DMS53 treated with DMSO at 0.1 percent for 48 hours (cell line): ENCODE data around the gene PADI2.

Source experiments
- DNase-seq: peaks from one replicate; lab custom pipeline; 2025; ENCODE audit not compliant: unreplicated experiment; lab: John Stamatoyannopoulos, UW

PADI2 gene

DNA sequence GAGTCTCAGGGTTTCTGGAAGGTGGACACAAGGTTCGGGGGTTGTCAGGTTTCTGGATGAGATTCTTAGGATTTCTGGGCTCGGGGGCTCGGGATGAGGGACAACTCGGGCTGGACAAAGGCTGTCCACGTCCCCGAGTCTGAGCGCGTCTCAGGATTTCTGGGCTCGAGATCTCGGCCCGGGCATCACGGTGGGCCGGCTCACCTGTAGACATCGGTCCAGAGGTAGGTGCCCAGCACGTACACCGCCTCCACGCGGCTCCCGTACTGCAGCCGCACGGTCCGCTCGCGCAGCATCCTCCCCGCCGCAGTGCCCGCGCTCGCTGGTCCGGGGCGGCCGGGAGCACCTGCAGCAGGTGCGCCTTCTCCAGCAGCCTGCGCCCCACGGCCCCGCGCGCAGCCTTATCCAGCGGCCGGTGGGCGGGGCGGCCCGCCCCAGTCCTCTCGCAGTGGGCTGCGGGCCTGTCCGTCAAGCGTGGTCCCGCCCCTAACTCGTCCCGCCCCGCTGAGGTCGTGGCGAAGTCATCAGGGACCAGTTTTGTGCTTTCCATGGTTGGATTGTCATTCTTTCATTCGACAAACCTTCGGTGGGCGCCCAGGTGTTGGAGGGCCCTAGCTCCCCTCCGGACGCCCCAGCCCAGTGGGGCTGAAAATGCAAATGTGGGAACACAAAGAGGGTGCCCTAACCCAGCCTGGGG, at the start of gene PADI2:
Gene PADI2, minus strand, starts transcription at position 376 of the 697 bp plus-strand sequence. Its CDS starts 80 bp downstream, at position 296.
- DNase-seq = peak; percentile 66

DNA sequence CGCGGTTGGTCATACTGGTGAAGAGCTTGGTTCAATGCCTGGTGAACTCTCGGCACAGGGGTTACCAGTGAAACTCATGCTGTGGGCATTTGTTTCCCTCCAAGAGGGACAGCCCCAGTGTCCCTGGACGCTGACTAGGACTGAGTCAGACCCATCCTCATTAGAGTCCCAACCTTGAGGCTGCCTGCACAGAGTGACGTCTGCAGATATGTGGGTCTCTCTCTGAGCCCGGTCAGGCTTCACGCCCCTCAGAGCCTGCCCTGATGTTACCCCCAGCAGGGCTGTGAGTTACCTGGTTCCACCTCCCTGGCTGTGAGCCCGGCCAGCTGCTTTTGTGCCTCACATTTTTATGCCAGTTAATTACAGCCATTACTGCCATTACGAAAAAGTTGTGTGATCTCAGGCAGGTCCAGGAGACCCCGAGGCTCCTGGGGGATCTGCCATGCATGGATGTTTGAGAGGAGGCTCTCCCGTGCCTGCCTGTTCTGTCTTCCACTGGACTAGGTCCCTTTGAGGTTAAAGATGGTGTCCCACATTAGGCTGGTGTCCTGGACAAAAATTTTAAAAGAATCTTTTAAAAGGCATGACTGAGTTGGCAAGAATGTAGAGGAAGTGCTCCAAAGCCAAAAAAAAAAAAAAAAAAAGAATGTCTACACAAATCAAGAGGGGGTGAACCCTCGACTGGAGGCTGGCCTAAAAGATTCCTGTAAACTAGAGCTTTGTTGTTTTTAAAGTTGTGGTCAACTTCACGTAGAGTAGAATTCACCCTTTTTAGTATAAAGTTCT, 49.0 kb upstream of the PADI2 start:
- no peak for DNase-seq

DNA sequence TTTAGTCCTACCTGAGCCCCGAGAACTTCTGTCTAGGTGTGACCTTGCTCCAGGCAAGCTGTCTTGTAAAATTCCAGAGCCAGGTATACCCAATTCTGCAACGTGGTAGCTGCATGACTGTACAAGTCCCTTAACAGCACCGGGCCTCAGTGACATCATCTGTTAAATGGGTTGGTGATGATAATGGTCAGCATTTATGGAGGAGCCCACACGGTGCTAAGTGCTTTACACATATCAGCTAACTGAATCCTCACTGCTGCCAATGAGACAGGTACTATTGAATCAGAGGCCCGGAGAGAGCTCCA, 48.5 kb upstream of the PADI2 start:
- no peak for DNase-seq

DNA sequence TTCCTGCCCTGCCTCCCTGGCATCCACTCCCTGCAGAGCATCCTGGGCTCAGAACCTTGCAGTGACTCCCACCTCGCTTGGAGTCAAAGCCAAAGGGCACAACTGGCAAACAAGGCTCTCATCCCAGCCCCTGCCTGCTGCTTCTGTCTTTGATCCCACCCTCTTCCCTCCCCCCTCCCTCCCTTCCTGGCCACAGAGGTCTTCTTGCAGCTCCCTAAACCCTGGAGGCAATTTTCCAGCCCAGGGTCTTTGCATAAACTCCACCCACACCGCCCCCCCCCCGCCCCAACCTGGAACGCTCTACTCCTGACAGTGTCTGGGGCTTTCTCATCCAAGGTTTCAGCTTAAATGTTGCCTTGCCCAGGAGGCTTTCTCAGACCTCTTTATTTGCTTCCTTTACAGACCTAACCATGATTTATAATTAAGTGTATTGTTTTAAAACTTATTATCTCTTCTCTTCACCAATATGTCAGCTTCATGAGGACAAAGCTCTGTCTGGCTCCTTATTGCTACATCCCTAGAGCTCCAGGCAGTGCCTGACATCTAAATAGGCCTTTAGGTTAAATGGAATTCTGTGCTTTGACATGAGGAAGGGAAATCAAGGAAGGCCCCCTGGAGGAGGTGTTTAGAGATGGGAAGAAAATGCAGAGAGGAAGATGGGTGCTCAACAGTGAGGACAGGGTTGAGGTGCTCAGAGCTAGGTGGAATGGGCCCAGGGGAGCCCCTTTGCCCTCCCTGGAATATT, 48.0 kb upstream of the PADI2 start:
- DNase-seq = no peak

DNA sequence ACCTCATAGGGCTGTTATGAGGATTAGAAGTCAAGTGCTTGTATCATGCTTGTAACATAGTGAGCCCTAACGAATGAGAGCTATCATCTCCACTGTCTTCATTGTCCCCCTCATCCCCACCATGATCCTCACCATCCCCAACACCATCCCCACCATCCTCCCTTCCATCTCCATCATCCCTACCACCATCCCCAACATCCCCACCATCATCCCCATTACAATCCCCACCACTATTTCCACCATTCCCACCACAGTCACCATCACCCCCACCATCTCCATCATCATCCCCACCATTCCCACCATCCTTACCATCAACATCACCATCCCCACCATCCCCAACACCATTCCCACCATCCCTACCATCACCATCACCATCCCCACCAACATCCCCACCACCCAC, 46.6 kb upstream of the PADI2 start:
- DNase-seq = no peak

DNA sequence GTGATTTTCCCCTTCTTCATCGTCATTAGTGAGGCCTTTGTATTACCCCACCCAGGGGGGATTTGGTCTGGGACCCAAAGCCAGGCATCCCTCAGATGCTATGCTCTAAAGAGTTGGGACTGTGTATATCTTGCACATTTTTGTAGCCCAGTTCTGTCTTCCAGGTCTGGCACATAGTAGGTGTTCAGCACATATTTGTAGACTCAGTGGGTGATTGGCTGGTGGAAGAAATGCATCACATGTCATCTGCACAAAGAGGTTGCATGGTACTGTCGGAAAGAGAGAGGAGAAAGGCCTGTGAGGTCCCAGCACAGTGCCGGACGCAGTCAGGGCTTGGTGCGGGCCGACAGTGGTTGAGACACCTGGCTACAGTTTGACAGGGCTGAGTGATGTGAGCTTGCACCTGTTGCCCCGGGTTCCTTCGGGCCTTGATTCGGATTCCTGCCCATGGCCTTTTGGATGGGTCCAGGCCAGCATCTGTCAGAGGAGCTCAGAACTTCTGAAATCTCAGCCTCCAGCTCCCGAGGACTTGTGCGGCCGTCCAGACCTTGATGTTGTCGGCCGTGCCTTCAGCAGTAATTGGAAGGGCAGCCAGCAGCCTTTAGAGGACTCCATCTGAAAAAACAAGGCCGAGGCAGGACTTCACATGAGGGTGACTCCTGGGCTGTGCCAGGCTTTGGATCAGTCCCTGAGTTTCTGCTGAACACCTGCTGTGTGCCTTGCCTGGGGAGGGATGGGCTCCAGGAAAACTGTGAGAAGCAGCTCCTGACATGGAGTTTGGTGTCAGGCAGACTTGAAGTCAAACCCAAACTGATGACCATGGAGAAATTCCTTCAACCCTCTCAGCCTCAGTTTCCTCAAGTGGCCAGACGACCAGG, 44.8 kb upstream of the PADI2 start:
- DNase-seq = no peak

DNA sequence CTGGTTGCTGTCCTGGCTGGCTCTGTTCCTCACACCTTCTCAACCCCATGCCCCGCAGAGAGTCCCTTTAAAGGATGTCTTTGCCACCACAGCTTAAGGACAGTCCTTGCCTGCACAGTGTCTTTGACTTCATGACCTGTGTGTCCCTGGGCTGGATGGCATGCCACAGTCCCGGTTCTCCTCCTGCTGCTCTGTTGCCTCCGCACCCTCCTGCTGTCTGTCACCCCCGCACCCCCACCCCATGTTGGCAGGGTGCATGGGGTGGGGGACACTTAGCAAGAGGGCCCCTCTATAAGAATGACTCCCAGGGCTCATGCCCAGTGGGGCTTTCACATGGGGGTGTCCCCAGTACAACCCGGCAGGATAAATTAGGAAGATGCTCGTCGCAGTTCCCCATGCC, 44.1 kb upstream of the PADI2 start:
- no peak for DNase-seq

DNA sequence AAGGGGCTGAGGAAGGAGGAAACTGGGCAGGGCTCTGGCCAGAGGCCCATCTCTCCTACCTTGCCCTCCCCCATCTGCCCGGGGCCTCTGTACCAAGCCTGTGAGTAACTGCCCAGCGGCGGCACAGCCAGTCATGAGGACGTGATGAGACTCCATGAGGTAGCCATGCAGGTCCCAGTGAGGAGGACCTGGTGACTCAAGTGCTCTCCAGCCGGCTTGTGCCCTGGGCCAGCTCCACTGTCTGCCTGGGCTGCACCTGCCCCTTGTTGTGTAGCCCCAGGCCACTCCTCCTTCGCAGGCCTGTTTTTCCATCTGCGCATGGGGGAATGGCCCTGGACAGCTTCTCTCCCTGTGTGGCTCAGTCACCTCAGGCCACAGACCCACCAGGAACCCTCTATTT, 43.7 kb upstream of the PADI2 start:
- peak; percentile 34 for DNase-seq

DNA sequence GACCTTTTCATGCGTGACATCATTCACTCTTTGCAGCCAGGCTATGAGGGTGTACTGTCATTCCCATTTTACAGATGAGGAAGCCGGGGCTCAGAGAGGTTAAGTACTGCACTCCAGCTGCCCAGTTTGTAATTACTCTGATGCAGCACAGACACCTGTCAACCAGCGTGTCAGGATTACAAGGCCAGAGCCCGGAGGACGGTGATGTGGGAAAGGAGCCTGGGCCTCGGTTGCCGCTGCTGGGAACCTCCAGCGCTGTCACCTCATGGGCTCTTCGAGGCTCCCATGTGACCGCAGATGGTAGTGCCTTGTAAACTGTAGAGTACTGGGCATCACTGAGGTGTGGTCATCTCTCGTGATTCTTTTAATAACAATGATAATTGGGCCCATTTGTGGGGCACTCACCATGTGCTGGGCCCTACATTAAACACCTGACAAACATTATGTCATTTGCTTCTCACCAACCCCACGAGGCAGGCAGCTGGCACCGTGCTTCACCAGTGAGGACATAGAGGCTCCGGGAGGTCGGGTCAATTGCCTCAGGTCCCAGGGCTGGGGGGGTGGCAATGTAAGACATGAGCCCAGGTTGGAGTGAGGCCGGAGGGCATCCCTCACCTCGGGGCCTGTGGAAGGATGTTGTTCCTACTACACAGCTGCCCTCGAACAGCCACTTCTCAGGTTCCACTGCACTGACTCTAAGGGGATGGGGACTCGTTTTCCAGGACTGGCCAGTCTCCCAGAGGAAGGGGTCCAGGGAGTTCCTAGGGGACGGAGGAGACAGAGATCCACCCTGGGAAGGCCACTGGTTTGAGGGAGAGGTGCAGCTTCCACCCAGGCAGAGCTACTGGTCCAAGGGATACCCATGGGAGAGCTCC, 42.9 kb upstream of the PADI2 start:
- no peak for DNase-seq

DNA sequence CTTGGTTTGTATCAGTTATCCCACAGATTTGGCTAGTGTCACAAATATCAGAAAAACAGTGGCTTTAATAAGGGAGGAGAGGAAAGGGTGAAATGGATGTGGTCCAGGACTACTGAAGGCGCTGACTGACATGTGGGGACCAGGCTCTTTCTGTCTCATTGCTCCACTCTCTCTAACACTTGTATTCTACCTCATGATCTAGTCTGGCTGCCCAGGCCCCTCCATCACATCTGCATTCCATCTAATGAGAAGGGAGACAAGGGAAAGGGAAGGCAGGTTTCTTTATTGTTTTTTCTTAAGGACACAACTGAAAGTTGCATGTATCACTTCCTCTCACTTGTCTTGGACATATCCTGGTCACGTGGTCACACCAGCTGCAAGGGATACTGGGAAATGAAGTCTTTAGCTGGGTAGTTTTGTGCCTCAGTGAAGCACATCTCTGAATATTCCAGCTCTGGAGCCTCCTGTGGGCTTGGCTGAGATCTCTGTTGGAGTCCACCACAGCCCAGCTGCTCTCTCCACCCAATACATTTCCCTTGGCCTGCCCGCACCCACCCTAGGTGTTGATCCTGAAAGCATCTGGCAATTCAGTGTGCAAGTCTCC, 42.0 kb upstream of the PADI2 start:
- no peak for DNase-seq

DNA sequence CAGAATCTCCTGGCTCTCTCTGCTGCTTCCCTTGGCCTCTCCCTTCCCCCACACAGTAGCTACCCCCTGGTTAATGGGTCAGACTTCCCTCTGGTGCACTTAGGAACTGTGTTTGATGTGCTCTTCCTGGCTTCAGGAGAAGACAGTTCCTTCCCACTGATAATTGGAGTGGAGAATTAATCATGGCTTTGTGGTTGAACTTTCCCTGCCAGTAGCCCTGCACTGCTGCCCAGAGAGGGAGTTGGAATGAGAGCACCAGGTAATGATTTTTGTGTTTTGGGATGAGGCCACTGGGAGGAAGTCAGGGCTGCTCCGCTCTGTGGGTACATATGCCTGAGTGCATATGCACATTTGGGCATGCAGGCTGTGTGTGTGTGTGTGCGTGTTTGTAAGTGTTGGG, 39.7 kb upstream of the PADI2 start:
- no peak for DNase-seq

DNA sequence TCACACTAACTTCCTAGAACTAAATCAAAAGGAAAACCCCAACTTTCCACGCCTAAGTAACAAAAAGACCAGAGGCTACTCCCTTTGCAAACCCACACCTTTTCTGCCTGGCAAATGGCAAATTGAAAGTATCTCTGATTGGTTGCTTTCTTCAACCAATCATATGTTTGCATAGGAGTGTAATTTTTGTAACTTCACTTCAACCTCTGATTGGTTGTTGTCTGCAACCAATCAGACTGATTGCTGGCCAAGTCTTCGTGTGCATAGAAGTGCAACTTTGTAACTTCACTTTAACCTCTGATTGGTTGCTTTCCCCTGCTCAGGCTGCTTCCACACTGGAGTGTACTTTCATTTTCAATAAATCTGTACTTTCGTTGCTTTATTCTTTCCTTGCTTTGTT, 36.9 kb upstream of the PADI2 start:
- DNase-seq = no peak

DNA sequence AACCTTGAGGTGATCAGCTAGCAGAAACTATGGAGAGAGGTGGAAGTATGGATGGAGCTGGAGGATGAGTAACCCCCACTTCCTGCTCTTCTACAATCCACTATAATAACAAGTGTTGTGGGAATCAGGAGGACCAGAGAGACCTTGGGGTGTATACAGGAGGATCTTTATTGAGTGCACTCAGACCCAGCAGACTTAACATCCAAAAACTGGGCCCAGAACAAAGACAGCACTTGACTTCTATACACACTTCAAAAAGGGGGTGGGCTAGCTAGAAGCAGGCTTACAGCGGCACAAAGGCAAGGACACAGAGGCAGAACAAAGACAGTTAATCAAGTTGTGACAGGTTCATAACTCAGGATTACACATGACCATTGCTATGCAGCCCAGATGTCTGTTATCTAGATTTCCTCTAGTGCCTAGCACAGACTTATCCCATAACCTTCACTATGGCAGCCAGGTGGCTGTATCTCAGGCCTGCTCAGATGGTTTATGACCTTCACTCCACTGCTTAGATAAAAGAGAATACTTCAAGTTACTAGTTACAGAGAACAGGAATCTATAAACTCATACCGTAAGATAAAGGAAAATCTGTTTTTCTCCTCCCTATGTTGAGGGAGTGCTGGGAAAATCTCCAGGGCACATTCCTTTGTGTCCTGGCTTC, 36.1 kb upstream of the PADI2 start:
- DNase-seq = no peak

DNA sequence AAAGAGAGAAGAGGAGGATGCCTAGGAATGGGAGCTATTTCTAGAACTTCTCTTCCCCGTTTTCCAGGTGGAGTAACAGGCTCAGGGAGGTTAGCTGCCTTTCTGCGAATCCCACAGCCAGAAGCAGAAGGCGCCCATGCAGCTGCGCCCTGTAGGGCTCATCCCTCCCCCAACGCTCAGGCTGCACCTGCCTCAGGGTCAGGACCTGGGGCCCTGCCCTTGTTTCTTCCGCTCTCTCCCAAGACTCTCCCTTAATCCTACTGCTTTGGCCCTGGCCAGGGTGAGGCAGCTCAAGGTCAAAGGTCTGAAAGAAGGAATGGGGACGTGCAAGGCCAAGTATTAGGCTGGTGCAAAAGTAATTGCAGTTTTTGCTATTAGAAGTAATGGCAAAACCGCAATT, 30.5 kb upstream of the PADI2 start:
- no peak for DNase-seq

DNA sequence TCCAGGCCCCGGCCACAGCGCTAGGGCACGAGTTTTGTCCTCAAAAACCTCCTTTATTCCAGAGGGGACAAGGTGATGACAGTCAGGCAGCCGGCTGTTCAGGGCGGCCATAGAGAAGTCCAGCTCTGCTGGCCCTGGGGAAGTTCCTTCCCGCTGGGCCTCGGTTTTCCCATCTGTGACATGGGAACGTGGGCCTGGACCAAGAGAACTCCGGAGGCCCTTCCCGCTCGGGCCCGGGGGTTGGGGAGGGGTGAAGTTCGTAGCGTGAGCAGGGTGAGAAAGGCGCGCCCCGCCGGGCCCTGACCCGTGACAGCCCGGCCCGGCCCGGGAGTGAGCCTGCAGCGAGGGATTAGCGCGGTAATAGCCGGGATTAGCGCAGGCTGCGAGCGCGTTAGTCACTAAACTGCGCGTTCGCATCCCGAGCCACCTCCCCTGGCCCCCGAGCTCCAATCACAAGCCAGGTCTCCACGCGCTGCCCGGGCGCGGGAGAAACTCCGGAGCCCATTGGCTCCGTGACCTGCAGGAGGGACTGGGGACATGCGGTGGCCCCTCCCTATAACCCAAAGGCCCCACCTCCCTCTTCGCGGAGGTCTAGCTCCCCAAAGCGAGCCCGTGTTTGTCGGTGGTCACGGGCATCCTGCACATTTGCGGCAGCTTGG, 29.8 kb upstream of the PADI2 start:
- no peak for DNase-seq

DNA sequence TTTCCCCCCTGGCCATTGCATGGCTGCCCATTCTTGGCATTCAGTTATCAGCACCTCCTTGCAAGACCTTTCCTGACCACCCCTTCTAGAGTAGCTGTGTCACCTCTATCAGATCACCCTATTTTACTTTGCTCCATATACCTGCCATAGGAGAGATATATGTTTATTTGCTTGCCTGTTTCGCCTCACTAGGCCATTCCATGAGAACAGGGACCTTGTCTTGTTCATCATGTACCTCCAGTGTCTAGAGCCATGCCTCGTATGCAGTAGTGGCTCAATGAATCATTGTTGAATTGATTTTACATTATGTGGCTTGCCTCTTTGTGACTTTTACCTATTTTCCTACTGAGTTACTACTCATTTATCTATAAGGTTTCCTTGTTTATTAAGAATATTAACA, 26.4 kb upstream of the PADI2 start:
- DNase-seq = no peak

DNA sequence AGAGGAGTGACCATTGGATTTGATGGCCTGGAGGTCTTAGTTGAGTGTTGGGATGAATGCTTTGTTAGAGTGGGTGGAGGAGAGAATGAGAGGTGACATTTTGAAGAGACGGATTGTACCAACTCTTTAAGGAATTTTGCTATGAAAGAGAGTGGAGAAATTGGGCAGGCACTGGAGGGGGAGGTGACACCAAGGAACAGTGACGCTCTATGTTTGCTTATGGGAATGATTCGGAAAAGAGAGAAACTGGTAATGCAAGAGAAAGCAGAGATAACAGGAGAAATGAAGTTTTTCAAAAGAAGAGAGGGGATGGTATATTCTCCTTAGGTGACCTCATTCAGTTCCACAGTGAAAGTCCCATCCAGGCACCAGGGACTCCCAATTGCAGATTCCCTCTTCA, 24.5 kb upstream of the PADI2 start:
- no peak for DNase-seq

DNA sequence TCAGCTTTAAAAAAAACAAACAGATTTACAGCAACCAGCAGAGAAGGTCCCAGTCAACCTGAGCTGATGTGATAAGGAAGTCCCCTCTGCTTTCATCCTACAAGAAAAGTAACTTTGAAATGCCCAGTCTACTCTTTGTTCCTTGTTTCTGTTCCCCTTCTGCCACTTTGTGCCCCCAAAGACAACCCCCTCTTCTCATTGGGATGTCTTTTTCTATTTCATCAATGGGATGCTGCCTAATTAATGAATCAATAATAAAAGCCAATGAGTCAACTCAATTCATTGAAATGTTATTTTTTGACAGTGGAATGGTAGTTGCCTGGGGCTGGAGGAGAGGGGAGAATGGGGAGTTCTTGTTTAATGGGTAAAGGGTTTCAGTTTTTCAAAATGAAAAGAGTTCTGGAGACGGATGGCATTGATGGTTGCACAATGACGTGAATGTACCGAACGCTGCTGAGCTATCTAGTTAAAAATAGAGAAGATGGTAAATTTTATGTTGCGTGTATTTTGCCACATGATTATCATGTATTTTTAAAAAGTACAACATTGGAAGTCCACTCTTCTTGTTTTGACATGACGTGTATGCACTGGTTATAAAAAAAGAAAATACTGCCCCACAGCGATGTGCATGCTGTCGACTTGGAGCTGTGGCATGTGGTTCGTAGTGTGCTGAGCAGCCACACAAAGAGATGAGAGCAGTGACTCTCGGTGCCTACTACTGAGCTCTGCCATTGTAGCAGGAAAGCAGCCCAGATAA, 22.4 kb upstream of the PADI2 start:
- DNase-seq = no peak
